Measurements from ENCODE around the gene ARMC8.
A peak's percentile ranks its signal among the peaks of the same experiment; 100 is the strongest.

Gene ARMC8

DNA sequence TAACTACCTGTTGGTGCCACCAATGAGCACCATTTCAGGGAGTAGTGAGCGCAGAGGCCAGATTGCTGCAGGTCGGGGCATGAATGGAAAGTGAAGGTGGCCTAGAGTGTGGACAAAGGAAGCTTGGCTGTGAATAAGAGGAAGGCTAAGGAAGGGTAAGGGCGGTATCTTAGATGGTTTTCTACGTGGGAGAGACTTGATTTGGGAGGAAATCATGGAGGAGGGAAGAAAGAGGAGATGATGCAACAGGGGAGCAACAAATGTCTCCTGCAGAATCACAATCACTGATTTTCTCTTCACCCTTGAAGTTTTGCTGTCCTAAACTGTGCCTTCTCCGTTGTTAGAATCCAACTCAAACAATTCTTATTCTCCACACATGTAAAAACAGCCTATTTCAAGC is 120.8 kb downstream of the ARMC8 start:
- no peak for DNase-seq (ENCODE audit: low spot score)

DNA sequence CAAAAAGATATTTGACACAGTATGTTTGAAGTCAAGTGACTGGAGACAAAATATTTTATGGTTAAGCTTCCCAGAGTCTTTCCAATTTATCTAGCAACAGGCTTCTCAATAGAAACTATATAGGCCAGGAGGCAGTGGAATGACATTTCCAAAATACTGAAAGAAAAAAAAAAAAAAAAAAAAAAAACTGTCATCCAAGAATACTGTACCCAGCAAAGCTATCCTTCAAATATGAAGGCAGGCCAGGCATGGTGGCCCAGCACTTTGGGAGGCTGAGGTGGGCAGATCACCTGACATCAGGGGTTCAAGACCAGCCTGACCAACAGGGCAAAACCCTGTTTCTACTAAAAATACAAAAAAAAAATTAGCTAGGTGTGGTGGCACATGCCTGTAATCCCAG is 121.7 kb downstream of the ARMC8 start:
- no peak for DNase-seq (ENCODE audit: low spot score)

DNA sequence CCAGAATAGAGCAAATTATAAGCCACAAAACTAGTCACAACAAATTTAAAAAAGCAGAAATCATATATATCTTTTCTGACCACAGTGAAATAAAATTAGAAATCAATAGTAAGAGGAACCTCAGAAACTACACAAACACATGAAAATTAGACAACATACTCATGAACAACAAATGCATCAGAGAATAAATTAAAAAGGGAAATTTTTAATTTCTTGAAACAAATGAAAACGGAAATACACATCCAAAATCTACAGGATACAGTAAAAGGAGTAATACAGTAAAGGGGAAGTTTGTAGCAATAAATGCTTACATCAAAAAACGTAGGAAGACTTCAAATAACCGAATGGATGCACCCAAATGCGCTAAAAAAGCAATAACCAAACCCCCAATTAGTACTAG is 123.4 kb downstream of the ARMC8 start:
- no peak for DNase-seq (ENCODE audit: low spot score)

DNA sequence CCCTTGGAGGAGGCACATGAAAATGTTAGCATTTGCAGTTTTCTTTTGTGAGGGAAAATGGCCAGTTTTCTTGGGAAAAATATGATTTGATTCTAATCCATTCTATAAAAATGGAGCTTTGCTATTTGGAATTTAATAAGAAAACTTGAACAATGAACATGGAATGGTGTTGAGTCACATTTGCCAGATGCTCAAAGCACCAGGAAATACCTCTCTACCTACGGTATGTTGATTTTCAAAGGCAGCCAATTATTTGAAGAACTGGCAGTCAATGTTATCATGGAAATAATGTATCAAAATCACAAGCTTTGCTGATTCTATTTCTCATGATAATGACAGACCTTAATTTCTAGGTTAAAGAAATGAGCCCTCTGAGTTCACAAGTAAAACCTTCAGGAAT is 127.7 kb downstream of the ARMC8 start:
- DNase-seq (ENCODE audit: low spot score) = no peak

DNA sequence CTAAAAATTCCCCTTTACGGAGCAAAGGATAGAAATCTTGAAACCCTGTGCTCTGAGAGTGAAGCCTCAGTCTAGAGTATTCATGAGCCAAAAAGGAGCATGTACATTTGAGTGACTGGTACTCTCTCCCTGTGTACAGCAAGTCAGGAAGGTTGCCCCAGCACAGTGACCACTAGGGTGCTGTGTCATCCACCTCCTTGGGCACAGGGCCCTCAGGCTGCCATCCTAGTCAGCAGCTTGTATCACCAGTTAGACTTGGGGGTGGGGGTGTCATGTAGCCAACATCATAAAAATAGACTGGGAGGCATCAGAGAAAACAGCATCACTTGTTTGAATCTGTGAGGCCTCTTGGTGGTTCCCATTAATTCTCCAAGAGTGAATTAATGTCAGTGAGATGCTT is 130.6 kb downstream of the ARMC8 start:
- DNase-seq (ENCODE audit: low spot score) = no peak

DNA sequence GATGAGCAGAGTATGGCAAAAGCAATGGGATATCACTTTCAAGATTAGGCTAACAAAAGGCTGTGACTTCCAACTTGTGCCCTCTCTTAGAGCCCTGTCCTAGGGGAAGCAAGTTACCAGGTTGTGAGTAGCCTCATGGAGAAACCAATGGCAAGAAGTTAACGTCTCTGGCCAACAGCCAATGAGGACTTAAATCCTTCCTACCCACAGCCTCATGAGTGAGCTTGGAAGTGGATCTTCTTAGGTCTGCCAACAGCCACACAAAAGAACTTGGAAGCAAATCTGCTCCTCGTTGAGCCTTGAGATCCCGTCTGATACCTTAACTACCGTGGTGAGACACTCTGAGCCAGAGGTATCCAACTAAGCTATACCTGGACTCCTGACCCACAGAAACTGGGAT is 136.9 kb downstream of the ARMC8 start:
- no peak for DNase-seq (ENCODE audit: low spot score)

DNA sequence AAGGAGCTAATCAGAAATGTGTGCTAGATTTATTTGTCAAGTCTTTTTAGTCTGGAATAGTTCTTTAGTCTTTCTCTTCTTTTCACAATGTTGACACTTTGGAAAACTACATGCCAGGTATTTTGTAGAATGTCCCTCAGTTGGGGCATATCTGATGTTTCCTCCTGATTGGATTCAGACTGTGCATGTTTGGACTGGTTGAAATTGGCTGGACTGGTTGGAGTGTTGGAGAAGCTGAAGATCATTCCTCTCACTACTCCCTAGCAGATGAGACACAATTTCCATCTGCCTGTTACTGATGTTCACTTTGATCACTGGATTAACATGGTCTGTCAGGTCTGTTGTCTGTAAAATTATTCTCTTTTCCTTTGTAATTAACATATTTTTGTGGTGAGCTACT is 138.9 kb downstream of the ARMC8 start:
- no peak for DNase-seq (ENCODE audit: low spot score)

DNA sequence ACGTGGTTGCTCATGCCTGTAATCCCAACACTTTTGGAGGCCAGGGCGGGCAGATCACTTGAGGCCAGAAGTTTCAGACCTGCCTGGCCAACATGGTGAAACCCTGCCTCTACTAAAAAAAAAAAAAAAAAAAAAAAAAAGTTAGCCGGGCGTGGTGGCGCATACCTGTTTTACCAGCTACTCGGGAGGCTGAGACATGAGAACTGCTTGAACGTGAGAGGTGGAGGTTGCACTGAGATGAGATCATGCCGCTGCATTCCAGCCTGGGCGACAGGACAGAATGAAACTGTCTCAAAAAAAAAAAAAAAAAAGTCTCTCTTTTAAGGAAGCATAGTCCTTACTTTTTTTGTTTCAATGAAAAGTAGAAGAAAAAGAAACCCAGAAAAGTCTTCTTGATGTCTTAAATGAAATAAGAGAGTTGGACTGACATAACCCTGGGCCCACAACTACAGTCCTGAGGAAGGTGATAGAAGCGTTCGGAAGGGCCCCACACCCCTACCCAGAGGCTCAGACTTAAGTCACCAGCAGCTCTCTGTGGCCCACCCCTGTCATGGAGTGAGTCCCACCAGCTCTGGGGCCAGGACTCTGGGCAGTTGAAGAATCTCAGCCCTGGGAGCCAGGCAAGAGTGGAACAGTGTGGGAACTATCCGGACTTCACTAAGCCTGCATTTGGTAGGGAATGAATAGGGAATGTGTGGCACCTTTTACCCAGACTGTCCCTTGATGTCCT is 139.9 kb downstream of the ARMC8 start:
- DNase-seq (ENCODE audit: low spot score) = no peak

DNA sequence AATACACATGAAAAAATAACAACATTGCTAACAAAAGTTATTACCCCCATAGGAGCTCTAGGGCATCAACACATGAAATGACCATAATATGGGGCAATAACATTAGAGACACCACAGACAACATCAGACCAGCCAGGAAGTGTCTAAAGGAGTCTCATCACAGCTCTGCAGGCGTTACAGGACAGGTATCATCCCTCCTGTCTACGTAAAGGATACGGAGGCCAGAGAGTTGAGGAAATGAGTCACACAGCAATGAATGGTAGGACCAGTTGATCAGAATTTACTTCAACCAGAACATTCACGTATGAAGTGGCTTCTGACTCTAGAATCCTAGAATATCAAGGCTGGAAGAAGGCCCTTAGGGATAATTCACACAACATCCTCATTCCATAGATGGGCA is 140.7 kb downstream of the ARMC8 start:
- DNase-seq (ENCODE audit: low spot score) = no peak

DNA sequence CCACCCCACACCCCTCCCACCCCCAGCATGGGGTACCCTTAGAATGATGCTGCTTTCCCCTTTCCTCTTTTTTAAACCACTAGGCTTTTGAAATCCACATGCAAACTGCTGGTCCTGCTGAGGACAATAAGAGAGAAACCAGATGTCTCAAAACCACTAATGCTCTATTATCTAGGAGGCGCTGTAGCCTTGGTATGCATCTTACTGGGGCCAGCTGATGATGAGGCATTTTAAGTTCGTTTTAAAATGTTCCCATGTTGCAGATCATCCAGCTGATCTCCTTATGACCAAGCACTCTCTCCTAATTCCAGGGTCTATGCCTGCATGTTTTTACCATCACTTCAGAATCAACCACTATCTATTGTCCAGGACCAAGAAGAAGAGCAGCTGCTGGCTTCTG is 141.2 kb downstream of the ARMC8 start:
- DNase-seq (ENCODE audit: low spot score) = no peak

DNA sequence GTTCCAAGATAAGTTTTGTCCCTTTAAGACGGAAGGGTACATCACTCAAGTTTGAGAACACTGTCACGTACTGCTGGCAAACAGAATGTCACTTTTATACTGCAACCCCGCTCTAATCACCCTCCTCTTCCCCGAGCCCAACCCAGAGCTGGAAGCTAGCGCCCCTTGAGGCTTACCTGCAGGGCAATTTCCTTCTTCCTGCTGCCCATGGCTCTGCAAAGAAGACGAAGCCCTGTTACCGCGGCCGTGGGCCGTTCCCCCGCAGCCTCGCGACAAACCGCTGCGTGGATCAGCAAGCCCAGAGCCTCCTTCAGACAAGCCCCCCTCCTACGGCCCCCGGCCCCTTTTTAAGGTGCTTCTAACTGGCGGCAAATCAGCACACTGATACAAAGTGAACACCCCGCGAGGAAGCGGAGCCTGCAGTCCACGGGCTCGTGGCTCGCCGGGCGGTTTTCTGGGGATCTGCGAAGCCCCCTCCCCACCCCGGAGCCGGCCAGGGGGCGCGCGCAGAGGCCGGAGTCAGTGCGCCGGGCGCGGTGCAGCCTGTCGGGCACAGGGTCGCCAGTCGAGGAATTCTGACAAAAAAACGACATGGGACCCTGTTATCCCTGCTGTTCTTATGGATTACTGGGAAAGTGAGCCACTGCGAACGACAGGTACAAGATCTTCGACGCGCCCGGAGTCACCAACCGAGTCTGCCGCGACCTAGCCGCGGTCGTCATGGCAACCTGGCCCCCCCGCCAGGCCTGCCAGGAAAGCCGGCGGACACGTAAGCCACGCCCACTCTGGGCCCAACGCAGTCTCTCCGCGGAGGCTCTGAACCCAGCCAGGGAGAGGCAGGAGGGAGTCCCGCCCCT is 142.3 kb downstream of the ARMC8 start, which contains the start of gene NME9:
TSS of gene NME9 (minus strand) at position 725 of the 857 bp plus-strand sequence. CDS start at position 209, 516 bp downstream.
- peak; percentile 79 for DNase-seq (ENCODE audit: low spot score)

DNA sequence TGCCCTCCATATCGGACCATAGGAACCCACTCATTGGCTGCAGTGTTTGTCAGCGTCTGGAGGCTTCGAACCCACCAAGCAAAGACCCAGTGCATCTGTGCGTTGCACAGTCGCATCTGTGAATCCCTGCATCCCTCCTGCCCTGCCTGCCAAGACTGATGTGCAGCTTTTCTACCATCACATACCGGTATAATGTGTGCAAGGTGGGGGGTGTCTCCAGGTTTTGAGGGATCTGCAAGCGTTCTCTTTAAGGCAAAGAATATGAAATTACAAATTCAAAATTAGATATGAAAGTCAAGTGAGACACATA is 142.8 kb downstream of the ARMC8 start:
- DNase-seq (ENCODE audit: low spot score) = no peak

DNA sequence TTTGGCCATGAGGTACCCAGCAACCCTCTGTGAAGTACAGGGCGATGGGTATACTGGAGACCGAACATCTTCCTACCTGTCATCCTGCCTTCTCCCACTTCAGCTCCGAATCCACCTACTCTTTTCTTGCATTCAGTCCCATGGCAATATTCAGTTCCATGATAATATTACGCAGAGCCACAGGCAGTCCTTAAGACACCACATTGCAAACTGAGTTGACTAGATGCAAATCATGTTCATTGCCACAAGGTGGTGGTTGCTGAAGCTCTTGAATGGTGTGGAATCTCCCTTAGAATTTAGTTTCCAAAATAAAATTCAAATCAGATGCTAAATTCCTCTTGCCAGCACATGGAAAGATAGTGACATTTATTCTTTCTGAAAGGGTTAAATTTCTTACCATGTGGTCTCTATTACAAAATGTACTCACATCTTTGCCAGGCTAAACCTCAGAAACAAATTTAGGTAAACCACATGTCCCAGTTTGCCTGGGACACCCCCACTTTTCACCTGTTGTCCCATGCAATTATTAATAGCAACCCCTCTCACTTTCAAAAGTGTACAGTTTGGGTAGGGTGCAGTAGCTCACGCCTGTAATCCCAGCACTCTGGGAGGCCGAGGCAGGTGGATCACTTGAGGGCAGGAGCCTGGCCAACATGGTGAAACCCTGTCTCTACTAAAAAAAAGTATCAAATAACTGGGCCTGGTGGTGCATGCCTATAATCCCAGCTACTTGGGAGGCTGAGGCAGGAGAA is 144.2 kb downstream of the ARMC8 start:
- no peak for DNase-seq (ENCODE audit: low spot score)

DNA sequence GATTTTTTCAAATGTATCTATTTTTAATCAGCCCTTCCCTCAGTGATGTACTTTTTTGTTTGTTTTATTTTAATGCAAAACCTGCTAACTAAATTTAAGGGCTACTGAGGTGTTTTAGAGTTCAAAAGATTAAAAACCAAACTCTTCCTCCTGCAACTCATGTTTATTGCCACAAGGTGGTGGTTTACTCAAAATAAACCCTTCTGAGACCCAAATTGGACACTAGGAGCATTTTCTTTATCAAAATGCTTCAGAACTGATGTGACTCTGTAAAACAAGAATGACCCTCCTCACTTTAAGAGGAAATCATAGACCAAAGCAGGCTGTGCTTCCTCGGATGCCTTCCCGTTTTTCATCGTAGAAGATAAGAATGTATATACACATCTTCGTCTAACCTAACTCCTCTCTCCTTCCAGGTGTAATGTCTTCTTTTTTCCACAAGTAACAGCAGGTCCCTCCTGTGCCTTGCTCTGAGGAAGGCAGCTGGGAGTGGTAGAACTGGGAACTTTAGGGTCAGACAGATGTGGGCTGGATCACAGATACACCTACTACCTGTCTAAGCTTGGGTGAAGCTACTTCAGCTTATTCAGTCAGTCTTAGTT is 145.5 kb downstream of the ARMC8 start:
- no peak for DNase-seq (ENCODE audit: low spot score)

DNA sequence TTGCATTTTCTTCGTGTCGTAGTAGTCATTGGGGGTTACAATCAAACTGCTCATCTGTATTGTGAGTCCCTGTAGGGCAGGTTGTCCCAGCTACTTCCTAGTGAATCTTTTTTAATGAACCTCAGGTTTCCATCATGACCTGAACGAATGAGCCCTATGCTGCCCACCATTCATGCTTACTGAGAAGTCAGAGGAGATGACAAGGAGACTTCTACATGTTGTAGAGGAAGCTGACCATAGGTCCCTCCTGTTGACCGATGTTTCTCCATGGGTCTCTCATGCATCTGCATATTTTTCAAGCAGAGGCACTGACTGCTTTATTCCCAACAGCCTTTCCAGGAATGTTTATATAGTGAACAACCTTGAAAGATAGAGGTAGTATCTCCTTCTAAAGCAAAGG is 147.5 kb downstream of the ARMC8 start:
- no peak for DNase-seq (ENCODE audit: low spot score)

DNA sequence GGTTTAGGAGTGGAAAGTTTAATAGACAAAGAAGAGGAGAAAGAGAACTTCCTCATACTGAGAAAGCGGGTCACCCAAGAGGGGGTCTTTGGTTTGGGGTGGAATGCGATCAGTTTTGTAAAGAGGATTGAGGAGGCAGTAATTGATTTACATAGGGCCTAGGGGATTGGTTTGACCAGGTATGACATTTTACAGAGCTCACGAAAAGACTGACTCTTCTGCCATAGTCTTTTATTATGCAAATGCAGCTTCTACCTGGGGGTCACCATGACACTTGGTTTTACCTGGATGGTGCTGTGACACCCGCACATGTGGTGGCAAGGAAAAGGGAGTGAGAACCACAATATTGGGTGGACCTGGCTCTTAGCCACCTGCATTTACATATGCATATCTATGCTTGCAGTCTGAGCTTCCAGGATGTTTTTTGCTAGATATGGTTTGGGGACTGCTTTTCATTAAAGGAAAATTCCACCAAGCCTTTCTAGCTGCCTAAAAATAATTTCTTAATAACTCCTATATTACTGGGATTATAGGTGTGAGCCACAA is 149.4 kb downstream of the ARMC8 start:
- no peak for DNase-seq (ENCODE audit: low spot score)

DNA sequence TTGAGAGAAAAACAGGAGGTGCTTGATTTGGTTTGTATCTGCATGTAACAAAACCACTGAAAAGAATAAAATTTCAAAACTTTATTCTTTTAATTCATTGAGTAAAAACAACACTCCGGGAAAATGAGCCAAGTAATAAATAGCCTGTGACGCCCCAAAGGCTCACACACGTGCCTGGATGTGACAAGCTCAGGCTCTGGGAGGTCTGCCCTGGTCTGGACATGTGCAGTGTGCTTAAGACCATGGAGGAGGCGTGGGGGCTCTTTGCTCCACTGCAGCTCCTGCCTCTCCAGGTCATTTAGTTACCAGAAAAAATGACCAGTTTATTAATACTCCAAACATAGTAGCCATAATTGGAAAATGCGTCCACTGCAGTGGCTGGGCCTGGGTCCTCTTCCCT is 151.1 kb downstream of the ARMC8 start:
- no peak for DNase-seq (ENCODE audit: low spot score)

DNA sequence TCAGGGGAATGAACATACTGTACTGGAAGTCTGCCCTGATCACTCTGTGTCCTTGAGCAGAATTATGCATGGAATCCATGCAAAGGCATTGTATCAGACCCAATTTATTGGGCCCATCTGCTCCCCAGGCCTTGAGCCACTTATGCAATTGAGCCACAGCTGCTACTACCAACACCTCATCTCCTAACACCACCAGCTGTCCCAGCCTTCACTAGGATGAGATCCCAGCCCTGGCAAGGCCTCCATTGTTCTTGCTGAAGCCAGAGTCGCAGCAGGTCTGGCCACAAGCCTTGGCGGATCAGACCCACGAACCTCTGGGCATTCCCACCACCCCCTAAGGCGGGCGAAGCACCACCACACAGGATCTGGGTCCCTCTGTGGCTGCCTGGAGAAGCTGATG is 151.7 kb downstream of the ARMC8 start:
- no peak for DNase-seq (ENCODE audit: low spot score)

DNA sequence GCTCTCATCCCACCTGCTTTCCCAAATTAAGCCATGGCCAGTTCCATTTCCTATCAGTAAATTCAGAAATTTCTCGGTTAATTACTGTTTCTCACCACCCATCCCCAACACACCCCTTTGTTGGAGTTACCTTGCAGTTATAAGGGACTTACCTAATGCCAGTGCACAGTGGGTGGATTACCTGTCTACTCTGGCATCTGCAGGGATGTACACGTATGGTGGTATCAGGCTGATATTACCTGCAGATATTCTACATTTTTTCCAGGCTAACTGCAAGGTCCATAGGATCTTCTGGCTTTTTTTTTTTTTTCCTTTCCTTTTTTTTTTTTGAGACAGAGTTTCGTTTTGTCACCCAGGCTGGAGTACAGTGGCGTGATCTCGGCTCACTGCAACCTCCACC is 153.4 kb downstream of the ARMC8 start:
- DNase-seq (ENCODE audit: low spot score) = no peak

DNA sequence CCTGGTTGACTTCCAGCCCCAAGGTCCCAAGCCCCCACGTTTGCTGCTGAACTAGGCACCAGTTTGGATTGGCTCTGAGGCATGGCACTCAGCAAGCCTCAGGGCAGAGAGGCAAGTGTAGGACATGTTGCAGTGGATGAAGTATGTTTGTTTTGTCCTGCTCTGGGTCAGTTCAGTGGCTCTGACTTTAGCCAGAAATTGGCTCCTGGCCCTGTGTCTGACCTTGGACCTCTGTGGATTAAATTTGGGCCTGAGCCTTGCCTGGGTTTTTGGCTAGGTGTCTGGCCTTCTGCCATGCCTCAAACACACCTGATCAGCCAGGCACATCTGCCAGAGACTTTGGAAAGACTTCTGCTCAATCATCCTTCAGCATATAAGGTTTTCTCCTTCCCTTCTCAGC is 157.7 kb downstream of the ARMC8 start:
- no peak for DNase-seq (ENCODE audit: low spot score)
